ENCODE measurements around the gene HOXA11. TPM values are rescaled to one million over a fixed set of nuclear protein-coding genes. Genes with fewer than 3 reads are reported as not detected.

HOXA11 gene
- total RNA-seq, 1 donor from 2014 or later = not detected

GRCh38 chr7:27164045-27164366, 21.0 kb downstream of the HOXA11 start:
- H3K4me1 Mint-ChIP-seq (ENCODE audit: low read depth) = peaks cover 9% of the 10 kb centered on the region
- no peak overlapping the region for H3K27ac Mint-ChIP-seq (ENCODE audit: unreplicated experiment)
- TF ChIP-seq CTCF (IDR thresholded peaks at IDR 0.05) = peak; percentile 48
- no peak overlapping the region for H3K4me3 Mint-ChIP-seq (ENCODE audit: unreplicated experiment)
- H3K36me3 Mint-ChIP-seq (ENCODE audit: low read depth) = peaks cover 4% of the 10 kb centered on the region
- peaks cover 73% of the 10 kb centered on the region for H3K27me3 Mint-ChIP-seq (ENCODE audit: low read depth)
- H3K9me3 Mint-ChIP-seq (ENCODE audit: low read depth) = no peaks in the 10 kb centered on the region
- DNase-seq (ENCODE audit: low spot score) = no peak

DNA sequence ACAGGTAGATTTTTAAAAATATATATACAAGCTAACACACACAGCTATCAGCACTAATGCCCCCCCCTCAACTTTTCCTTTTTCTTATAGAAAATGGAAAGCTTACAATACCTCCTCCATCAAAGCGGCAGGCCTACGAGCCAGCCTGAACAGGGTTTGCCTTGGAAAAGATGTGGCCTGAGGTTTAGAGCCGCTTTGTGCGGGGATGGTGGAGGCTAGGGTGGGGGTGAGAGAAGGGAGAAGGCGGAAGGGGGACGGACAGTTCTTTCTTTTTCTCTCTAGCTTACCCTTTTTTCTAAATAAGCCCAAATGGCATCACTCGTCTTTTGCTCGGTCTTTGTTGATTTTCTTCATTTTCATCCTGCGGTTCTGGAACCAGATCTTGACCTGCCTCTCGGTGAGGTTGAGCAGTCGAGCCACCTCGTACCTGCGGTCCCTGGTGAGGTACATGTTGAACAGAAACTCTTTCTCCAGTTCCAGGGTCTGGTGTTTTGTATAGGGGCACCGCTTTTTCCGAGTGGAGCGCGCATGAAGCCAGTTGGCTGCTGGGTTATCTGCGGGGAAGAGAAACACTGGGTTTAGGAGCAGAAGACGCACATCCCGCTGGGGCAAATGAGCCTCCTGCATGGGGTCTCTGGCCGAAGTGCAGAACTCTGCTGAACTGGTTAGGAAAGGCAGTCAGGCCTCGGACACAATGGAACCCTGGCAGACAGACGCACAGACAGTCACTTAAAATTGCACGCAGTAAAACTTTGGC, 21.6 kb downstream of the HOXA11 start:
- Mint-ChIP-seq H3K4me3 (ENCODE audit: unreplicated experiment) (no peak overlapping the region), H3K36me3 (ENCODE audit: low read depth) (peaks cover 2% of the 10 kb centered on the region), H3K9me3 (ENCODE audit: low read depth) (peaks cover 2% of the 10 kb centered on the region), H3K4me1 (ENCODE audit: low read depth) (peaks cover 6% of the 10 kb centered on the region), H3K27ac (ENCODE audit: unreplicated experiment) (no peak overlapping the region), H3K27me3 (ENCODE audit: low read depth) (peaks cover 72% of the 10 kb centered on the region)
- TF ChIP-seq CTCF (IDR thresholded peaks at IDR 0.05) = no peak
- DNase-seq (ENCODE audit: low spot score) = peak; percentile 51

GRCh38 chr7:27162561-27163287, 22.3 kb downstream of the HOXA11 start:
- no peak for TF ChIP-seq CTCF (IDR thresholded peaks at IDR 0.05)
- DNase-seq (ENCODE audit: low spot score) = no peak
- no peak overlapping the region for H3K27ac Mint-ChIP-seq (ENCODE audit: unreplicated experiment)
- H3K27me3 Mint-ChIP-seq (ENCODE audit: low read depth) = peaks cover 73% of the 10 kb centered on the region
- peaks cover 4% of the 10 kb centered on the region for H3K9me3 Mint-ChIP-seq (ENCODE audit: low read depth)
- H3K4me3 Mint-ChIP-seq (ENCODE audit: unreplicated experiment) = no peak overlapping the region
- peaks cover 6% of the 10 kb centered on the region for H3K4me1 Mint-ChIP-seq (ENCODE audit: low read depth)
- H3K36me3 Mint-ChIP-seq (ENCODE audit: low read depth) = peaks cover 4% of the 10 kb centered on the region

DNA sequence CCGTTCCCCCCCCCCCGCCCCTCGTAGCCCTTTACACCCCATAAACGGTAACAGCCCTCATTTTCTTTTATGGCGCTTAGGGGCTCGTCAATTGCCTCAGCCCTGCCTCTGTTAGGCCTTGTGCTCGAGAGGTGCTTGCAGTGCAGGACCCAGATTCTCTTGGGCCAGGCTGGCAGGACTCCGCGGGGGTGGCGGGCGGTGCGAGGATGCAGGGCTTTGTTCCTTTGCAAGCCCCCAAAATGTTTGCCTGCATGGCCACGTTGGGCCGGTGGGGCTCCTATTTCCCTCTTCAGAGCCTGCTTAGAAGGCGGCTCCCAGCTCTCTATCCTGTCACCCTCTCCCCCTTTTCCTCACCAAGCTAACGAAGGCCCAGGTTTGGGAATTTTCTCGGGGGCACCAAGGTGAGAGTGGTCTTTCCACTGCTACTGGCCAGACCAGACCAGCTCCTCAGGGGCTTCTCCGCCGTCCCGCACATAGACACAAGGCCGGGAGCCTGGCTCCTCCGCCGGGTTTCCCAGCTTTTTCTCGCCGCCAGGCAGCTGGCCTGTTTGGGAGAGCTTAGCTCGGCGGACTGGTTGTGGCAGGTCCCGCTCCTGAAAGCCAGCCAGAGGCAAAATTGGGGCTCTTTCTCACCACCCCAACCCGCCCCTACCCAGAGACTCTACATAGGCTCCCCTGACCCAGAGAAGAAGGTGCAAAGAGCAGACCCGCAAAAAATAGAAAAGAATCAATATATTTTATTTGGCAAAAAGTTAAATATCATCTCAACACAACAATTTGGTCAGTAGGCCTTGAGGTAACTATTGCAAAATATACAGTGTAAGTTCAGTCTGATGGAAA, 23.1 kb downstream of the HOXA11 start:
- H3K36me3 Mint-ChIP-seq (ENCODE audit: low read depth) = peaks cover 4% of the 10 kb centered on the region
- TF ChIP-seq CTCF (IDR thresholded peaks at IDR 0.05) = no peak
- peaks cover 73% of the 10 kb centered on the region for H3K27me3 Mint-ChIP-seq (ENCODE audit: low read depth)
- peaks cover 6% of the 10 kb centered on the region for H3K4me1 Mint-ChIP-seq (ENCODE audit: low read depth)
- H3K4me3 Mint-ChIP-seq (ENCODE audit: unreplicated experiment) = no peak overlapping the region
- peak; percentile 68 for DNase-seq (ENCODE audit: low spot score)
- no peak overlapping the region for H3K27ac Mint-ChIP-seq (ENCODE audit: unreplicated experiment)
- H3K9me3 Mint-ChIP-seq (ENCODE audit: low read depth) = peaks cover 4% of the 10 kb centered on the region

DNA sequence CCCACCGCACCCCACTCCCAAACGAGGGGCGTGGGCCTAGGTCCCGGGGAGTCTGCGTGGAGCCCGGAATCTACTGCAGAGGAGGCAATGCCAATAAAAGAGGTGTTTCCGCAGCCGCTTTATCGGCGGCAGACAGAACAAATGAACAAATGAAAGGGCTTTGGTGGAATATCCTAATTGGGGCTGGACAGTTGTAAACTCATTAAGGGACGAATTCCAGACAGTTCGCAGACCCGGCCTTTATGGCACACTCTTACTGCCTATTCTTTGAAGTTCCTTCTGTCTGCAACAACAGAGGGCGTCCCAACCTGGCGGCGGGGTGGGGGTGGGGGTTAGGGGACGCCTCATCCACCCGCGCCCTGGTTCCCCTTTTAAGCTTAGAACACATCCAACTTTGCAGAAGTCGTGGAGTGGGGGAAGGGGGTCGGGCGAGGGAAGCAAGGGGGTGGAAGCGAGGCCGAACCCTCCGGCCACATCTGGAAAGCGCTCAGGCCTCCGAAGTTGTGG, 23.8 kb downstream of the HOXA11 start:
- DNase-seq (ENCODE audit: low spot score) = peak; percentile 49

More for the DNA sequence above, 23.8 kb downstream of the HOXA11 start:
- peak overlapping the region; percentile 69 for H3K4me3 Mint-ChIP-seq (ENCODE audit: unreplicated experiment)
- H3K36me3 Mint-ChIP-seq (ENCODE audit: low read depth) = peaks cover 4% of the 10 kb centered on the region
- no peak overlapping the region for H3K27ac Mint-ChIP-seq (ENCODE audit: unreplicated experiment)
- H3K27me3 Mint-ChIP-seq (ENCODE audit: low read depth) = peaks cover 71% of the 10 kb centered on the region
- H3K4me1 Mint-ChIP-seq (ENCODE audit: low read depth) = peaks cover 9% of the 10 kb centered on the region
- no peak for TF ChIP-seq CTCF (IDR thresholded peaks at IDR 0.05)
- H3K9me3 Mint-ChIP-seq (ENCODE audit: low read depth) = peaks cover 4% of the 10 kb centered on the region

Measured in chondrocyte (in vitro differentiated cells).